A673 (cell line): ENCODE results near the gene SLC26A4. TPM values are rescaled to one million over a fixed set of nuclear protein-coding genes. Genes with fewer than 3 reads are reported as not detected.
A peak's percentile ranks its signal among the peaks of the same experiment; 100 is the strongest.

Experiments
- Bru-seq: library from RNA; stranded (reverse); fragments of 400-500 nt; gene quantifications from one replicate; lab custom pipeline; 2021; lab: Mats Ljungman, UMichigan
- BruChase-seq, 2 experiments: library from RNA; stranded (reverse); fragments of 400-500 nt; gene quantifications; one replicate each; lab custom pipeline; 2021; lab: Mats Ljungman, UMichigan
- BruUV-seq: library from RNA; stranded (reverse); fragments of 400-500 nt; replicated peaks from 2 replicates; lab custom pipeline; 2021; lab: Mats Ljungman, UMichigan
- CTCF ChIA-PET: fragments of 300-600 bp; sonication (Branson Sonifier 250); formaldehyde crosslinking; loops from one replicate; lab custom pipeline; 2022; ENCODE audit warnings: antibody characterized with exemption; lab: Charles Lee
- POLR2A ChIA-PET: fragments of 300-600 bp; sonication (Branson Sonifier 250); formaldehyde crosslinking; loops from one replicate; lab custom pipeline; 2022; ENCODE audit warnings: antibody characterized with exemption; ENCODE audit not compliant: low non-redundant PET; lab: Charles Lee
- DNase-seq: peaks from one replicate; pipeline ENCODE4 v3.0.0-alpha.2; 2015; ENCODE audit warnings: low spot score
- H3K27ac ChIP-seq: fragments of 200-600 bp; sonication (generic); 2 replicates; pipeline ENCODE4 v1.5.1; 2016; ENCODE audit warnings: mixed run types, low read depth, mild to moderate bottlenecking, mixed read lengths, antibody characterized with exemption, low read length; ENCODE audit not compliant: poor library complexity, severe bottlenecking
- H3K27me3 ChIP-seq: fragments of 200-600 bp; sonication (generic); replicated peaks from 2 replicates; pipeline ENCODE4 v1.6.1; 2017; ENCODE audit warnings: mixed run types, low read depth, mild to moderate bottlenecking, mixed read lengths, antibody characterized with exemption, low read length; ENCODE audit not compliant: insufficient read depth, poor library complexity
- H3K36me3 ChIP-seq: fragments of 200-600 bp; sonication (generic); 2 replicates; pipeline ENCODE4 v1.6.1; 2016; ENCODE audit warnings: mixed run types, mild to moderate bottlenecking, mixed read lengths, antibody characterized with exemption, low read length; ENCODE audit not compliant: insufficient read depth, poor library complexity, severe bottlenecking
- H3K4me1 ChIP-seq: fragments of 200-600 bp; sonication (generic); 2 replicates; pipeline ENCODE4 v1.6.1; 2017; ENCODE audit warnings: mixed run types, mild to moderate bottlenecking, mixed read lengths, antibody characterized with exemption, low read length; ENCODE audit not compliant: insufficient read depth, poor library complexity, severe bottlenecking
- H3K4me3 ChIP-seq: fragments of 200-600 bp; sonication (generic); 2 replicates; pipeline ENCODE4 v1.5.1; 2016; ENCODE audit warnings: low read depth, mixed run types, mild to moderate bottlenecking, mixed read lengths, low read length; ENCODE audit not compliant: poor library complexity, severe bottlenecking
- H3K9me3 ChIP-seq: fragments of 200-600 bp; sonication (generic); 2 replicates; pipeline ENCODE4 v1.6.1; 2016; ENCODE audit warnings: mixed run types, low read depth, mild to moderate bottlenecking, mixed read lengths, antibody characterized with exemption, low read length; ENCODE audit not compliant: poor library complexity, severe bottlenecking
- EZH2 ChIP-seq: fragments of 200-600 bp; sonication (generic); IDR thresholded peaks from 2 replicates; pipeline ENCODE4 v1.6.1; 2017; ENCODE audit warnings: borderline replicate concordance, low read depth, mild to moderate bottlenecking, mixed read lengths, antibody characterized with exemption, low read length; ENCODE audit not compliant: poor library complexity, severe bottlenecking
- intact Hi-C: fragments of 100-400 bp; cut with micrococcal nuclease; formaldehyde crosslinking; loops from one replicate; pipeline ENCODE4 v1.10.0; 2022; ENCODE audit not compliant: unreplicated experiment
- long read RNA-seq: library from polyadenylated mRNA; stranded (forward); transcript quantifications from one replicate; pipeline ENCODE4 v2.0.0, GENCODE V29; 2022
- total RNA-seq: library from RNA; stranded (reverse); gene quantifications from 2 replicates; pipeline ENCODE4 v1.2.3, GENCODE V29; 2021
- TF ChIP-seq, protein P1 (sequence below): fragments of 300-800, 200-600 bp; sonication (generic); conservative IDR thresholded peaks from 2 replicates; pipeline ENCODE4 v1.5.1; 2017; ENCODE audit warnings: low read depth, mild to moderate bottlenecking, antibody characterized with exemption, low read length, moderate library complexity, mixed read lengths

Gene SLC26A4
- total RNA-seq (0.33 TPM in 1 of 2 replicates, not detected in the other), Bru-seq, nascent RNA (percentile 9 among the genes with signal in this experiment), BruChase-seq, experiment 1, labeled RNA remaining after a 2-hour chase (percentile 13 among the genes with signal in this experiment), BruChase-seq, experiment 2, labeled RNA remaining after a 6-hour chase (percentile 9 among the genes with signal in this experiment)
- long read RNA-seq: 0 reads

DNA sequence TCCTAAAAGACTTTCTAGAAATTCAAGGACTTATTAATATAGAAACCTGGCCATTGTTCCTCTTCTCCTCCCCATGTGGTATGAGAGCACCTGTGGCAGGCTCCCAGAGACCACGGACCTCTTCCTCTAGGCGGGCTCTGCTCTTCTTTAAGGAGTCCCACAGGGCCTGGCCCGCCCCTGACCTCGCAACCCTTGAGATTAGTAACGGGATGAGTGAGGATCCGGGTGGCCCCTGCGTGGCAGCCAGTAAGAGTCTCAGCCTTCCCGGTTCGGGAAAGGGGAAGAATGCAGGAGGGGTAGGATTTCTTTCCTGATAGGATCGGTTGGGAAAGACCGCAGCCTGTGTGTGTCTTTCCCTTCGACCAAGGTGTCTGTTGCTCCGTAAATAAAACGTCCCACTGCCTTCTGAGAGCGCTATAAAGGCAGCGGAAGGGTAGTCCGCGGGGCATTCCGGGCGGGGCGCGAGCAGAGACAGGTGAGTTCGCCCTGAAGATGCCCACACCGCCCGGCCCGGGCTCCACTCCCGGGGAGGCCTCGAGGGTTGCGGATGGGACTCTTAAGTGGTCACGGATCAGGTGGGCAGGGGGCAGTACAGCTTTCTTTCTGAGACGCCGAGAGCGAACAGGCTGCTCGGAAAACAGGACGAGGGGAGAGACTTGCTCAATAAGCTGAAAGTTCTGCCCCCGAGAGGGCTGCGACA lies at the start of gene SLC26A4:
SLC26A4 (plus strand) TSS at position 448 of the 700 bp plus-strand sequence. CDS start 814 bp downstream, outside the sequence.
- Histone ChIP-seq H3K36me3 (no peaks in the 10 kb centered on the region), H3K27me3 (peaks cover 87% of the 10 kb centered on the region), H3K4me3 (peak within 1 kb of the TSS; percentile 40), H3K4me1 (no peaks in the 10 kb centered on the region), H3K27ac (no peak within 1 kb of the TSS), H3K9me3 (no peaks in the 10 kb centered on the region)
- BruUV-seq: no TSS peak
- DNase-seq: no peak
- TF ChIP-seq, protein P1, sequence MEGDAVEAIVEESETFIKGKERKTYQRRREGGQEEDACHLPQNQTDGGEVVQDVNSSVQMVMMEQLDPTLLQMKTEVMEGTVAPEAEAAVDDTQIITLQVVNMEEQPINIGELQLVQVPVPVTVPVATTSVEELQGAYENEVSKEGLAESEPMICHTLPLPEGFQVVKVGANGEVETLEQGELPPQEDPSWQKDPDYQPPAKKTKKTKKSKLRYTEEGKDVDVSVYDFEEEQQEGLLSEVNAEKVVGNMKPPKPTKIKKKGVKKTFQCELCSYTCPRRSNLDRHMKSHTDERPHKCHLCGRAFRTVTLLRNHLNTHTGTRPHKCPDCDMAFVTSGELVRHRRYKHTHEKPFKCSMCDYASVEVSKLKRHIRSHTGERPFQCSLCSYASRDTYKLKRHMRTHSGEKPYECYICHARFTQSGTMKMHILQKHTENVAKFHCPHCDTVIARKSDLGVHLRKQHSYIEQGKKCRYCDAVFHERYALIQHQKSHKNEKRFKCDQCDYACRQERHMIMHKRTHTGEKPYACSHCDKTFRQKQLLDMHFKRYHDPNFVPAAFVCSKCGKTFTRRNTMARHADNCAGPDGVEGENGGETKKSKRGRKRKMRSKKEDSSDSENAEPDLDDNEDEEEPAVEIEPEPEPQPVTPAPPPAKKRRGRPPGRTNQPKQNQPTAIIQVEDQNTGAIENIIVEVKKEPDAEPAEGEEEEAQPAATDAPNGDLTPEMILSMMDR: no peak
- no peak for TF ChIP-seq EZH2
- intact Hi-C loops: no loop called here
- CTCF ChIA-PET: no interaction called here
- POLR2A ChIA-PET: no interaction called here

DNA sequence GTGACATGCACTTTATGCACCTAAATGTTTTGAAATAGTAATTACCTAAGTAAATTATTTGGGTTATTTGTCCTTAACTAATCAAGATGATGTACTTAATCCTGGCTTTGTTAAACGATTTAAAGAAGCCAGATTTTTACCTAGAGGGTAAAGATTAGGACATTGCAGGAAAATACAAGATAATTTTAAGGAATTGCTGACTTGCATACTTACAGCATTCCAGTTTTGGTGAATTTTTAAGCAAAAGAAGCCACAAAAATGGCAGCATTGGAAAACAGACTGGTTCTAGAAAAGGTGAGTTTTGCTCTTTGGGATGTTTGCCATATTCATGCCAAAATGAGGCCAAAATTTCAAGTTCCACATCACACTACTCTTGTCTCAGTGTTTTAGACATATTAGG lies 47.2 kb upstream of the SLC26A4 start:
- Histone ChIP-seq H3K36me3 (no peaks in the 10 kb centered on the region), H3K27me3 (no peaks in the 10 kb centered on the region), H3K4me3 (no peak overlapping the region), H3K27ac (no peak overlapping the region), H3K4me1 (peaks cover 12% of the 10 kb centered on the region), H3K9me3 (no peaks in the 10 kb centered on the region)
- no peak for TF ChIP-seq EZH2
- TF ChIP-seq, protein P1: no peak
- DNase-seq: no peak
- intact Hi-C loops: no loop called here
- no TSS peak for BruUV-seq
- ChIA-PET POLR2A (no interaction called here), CTCF (no interaction called here)

DNA sequence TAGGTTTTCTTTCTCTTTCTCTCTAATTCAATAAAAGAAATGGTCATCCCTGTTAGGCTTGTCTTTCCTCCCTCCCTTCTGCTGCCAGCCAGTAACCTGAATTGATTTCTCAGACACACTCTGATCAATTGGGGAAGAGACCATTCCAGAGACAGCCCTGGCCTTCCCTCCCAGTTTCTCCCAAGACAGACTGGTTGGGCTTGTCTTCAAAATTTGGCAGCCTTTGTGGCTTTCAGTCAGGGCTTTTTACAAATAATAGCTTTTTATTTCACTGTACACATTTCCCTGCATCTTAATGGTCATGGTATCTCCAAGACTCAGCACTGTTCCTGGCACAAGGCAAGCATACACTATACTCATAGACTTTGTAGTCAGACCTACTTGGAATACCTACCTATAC lies 46.7 kb upstream of the SLC26A4 start:
- H3K9me3 ChIP-seq: no peaks in the 10 kb centered on the region
- no peak overlapping the region for H3K4me3 ChIP-seq
- H3K36me3 ChIP-seq: no peaks in the 10 kb centered on the region
- TF ChIP-seq EZH2: no peak
- TF ChIP-seq, protein P1: no peak
- ChIA-PET CTCF (no interaction called here), POLR2A (no interaction called here)
- H3K4me1 ChIP-seq: peaks cover 12% of the 10 kb centered on the region
- intact Hi-C loops: no loop called here
- no peak overlapping the region for H3K27ac ChIP-seq
- DNase-seq: no peak
- H3K27me3 ChIP-seq: no peaks in the 10 kb centered on the region
- BruUV-seq: no TSS peak
